Measurements from ENCODE around the gene M6PR. TPM values are rescaled to one million over a fixed set of nuclear protein-coding genes. Genes with fewer than 3 reads are reported as not detected.

M6PR gene
- total and polyA plus RNA-seq, 2 of the 13 experiments (the other 11 are each of a cell fraction or from before 2014, with no cell fraction given) = 98.2 to 127 TPM

DNA sequence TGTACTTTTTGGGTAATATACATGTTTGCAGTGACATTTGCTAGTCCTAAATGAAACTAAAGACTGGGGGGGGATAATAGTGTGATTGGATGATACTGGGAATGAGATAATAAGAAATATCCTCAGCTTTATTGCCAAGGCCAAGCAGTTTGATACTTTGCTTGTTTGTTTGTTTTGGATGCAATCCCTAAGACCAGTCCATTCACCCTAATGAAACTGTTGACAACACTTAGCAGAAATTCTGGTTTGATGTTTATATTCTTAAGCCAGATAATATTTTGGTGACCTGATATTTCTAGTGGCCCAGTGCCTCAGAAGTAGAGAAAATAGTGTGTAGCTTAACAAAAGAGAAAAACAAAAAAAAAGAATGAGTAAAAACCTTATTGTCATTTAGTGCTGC is 33.3 kb downstream of the M6PR start:
- CTCF ChIA-PET (ENCODE audit: low intra/inter-chr PET ratio, low total read pairs) = no interaction called here
- no TSS peak for BruUV-seq (replicated peaks)
- no peaks in the 10 kb centered on the region for H3K79me2 ChIP-seq (ENCODE audit: insufficient read depth, low read length)
- no peak overlapping the region for H2AFZ ChIP-seq (ENCODE audit: low read length)
- H3K27ac ChIP-seq (ENCODE audit: extremely low read length, insufficient read depth, low read length) = no peak overlapping the region
- TF ChIP-seq ZNF33A (CRISPR knock-in tag; IDR thresholded peaks at IDR 0.05; ENCODE audit: borderline replicate concordance) (no peak), RFX5 (IDR thresholded peaks at IDR 0.05; ENCODE audit: low read depth, low read length) (no peak), ZNF891 (CRISPR knock-in tag; IDR thresholded peaks at IDR 0.05) (no peak), BRD4 (CRISPR knock-in tag; IDR thresholded peaks at IDR 0.05) (no peak), ZFP41 (CRISPR knock-in tag; IDR thresholded peaks at IDR 0.05; ENCODE audit: borderline replicate concordance) (no peak), ZNF781 (CRISPR knock-in tag; IDR thresholded peaks at IDR 0.05; ENCODE audit: borderline replicate concordance, not compliant biosample characterization) (no peak), SP1 (IDR thresholded peaks at IDR 0.05) (no peak), SP1 (CRISPR knock-in tag; IDR thresholded peaks at IDR 0.05) (no peak), POLR2A (IDR thresholded peaks at IDR 0.05; ENCODE audit: insufficient read depth in 1 of 2, low read depth in 2 of 2, low read length in 2 of 2) (no peak), CENPT (CRISPR knock-in tag; IDR thresholded peaks at IDR 0.05; ENCODE audit: low read depth) (no peak), HNRNPK (IDR thresholded peaks at IDR 0.05; ENCODE audit: low read depth, low read length, poor library complexity, severe bottlenecking) (no peak), PRMT3 (CRISPR knock-in tag; IDR thresholded peaks at IDR 0.05; ENCODE audit: borderline replicate concordance, low read depth) (no peak), CBX5 (CRISPR knock-in tag; IDR thresholded peaks at IDR 0.05; ENCODE audit: borderline replicate concordance) (no peak), RBFOX2 (IDR thresholded peaks at IDR 0.05; ENCODE audit: low read depth, low read length) (no peak), ZNF550 (CRISPR knock-in tag; IDR thresholded peaks at IDR 0.05; ENCODE audit: borderline replicate concordance) (no peak), ZNF274 (CRISPR knock-in tag; IDR thresholded peaks at IDR 0.05) (no peak), FOXC1 (CRISPR knock-in tag; IDR thresholded peaks at IDR 0.05; ENCODE audit: borderline replicate concordance) (no peak)
- TF ChIP-seq, protein P1, sequence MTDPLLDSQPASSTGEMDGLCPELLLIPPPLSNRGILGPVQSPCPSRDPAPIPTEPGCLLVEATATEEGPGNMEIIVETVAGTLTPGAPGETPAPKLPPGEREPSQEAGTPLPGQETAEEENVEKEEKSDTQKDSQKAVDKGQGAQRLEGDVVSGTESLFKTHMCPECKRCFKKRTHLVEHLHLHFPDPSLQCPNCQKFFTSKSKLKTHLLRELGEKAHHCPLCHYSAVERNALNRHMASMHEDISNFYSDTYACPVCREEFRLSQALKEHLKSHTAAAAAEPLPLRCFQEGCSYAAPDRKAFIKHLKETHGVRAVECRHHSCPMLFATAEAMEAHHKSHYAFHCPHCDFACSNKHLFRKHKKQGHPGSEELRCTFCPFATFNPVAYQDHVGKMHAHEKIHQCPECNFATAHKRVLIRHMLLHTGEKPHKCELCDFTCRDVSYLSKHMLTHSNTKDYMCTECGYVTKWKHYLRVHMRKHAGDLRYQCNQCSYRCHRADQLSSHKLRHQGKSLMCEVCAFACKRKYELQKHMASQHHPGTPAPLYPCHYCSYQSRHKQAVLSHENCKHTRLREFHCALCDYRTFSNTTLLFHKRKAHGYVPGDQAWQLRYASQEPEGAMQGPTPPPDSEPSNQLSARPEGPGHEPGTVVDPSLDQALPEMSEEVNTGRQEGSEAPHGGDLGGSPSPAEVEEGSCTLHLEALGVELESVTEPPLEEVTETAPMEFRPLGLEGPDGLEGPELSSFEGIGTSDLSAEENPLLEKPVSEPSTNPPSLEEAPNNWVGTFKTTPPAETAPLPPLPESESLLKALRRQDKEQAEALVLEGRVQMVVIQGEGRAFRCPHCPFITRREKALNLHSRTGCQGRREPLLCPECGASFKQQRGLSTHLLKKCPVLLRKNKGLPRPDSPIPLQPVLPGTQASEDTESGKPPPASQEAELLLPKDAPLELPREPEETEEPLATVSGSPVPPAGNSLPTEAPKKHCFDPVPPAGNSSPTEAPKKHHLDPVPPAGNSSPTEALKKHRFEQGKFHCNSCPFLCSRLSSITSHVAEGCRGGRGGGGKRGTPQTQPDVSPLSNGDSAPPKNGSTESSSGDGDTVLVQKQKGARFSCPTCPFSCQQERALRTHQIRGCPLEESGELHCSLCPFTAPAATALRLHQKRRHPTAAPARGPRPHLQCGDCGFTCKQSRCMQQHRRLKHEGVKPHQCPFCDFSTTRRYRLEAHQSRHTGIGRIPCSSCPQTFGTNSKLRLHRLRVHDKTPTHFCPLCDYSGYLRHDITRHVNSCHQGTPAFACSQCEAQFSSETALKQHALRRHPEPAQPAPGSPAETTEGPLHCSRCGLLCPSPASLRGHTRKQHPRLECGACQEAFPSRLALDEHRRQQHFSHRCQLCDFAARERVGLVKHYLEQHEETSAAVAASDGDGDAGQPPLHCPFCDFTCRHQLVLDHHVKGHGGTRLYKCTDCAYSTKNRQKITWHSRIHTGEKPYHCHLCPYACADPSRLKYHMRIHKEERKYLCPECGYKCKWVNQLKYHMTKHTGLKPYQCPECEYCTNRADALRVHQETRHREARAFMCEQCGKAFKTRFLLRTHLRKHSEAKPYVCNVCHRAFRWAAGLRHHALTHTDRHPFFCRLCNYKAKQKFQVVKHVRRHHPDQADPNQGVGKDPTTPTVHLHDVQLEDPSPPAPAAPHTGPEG (CRISPR knock-in tag; IDR thresholded peaks at IDR 0.05) = no peak
- TF ChIP-seq, protein P2, sequence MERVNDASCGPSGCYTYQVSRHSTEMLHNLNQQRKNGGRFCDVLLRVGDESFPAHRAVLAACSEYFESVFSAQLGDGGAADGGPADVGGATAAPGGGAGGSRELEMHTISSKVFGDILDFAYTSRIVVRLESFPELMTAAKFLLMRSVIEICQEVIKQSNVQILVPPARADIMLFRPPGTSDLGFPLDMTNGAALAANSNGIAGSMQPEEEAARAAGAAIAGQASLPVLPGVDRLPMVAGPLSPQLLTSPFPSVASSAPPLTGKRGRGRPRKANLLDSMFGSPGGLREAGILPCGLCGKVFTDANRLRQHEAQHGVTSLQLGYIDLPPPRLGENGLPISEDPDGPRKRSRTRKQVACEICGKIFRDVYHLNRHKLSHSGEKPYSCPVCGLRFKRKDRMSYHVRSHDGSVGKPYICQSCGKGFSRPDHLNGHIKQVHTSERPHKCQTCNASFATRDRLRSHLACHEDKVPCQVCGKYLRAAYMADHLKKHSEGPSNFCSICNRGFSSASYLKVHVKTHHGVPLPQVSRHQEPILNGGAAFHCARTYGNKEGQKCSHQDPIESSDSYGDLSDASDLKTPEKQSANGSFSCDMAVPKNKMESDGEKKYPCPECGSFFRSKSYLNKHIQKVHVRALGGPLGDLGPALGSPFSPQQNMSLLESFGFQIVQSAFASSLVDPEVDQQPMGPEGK (CRISPR knock-in tag; IDR thresholded peaks at IDR 0.05) = no peak
- no peak overlapping the region for H3K9ac ChIP-seq (ENCODE audit: insufficient read depth, low read depth, low read length)
- H3K4me1 ChIP-seq (ENCODE audit: insufficient read depth, low read length) = peaks cover 27% of the 10 kb centered on the region
- no peak for FAIRE-seq
- no peak for ATAC-seq
- no peak overlapping the region for H3K4me3 ChIP-seq (replicated peaks in 1 of 3; ENCODE audit: insufficient read depth in 1 of 3, low read depth in 2 of 3, low read length in 3 of 3)
- no peaks in the 10 kb centered on the region; a peak in 1 of 5 replicates for H3K27me3 ChIP-seq (ENCODE audit: control insufficient read depth in 1 of 2, insufficient read depth in 2 of 2, low read length in 2 of 2)
- intact Hi-C loops (cut with micrococcal nuclease; ENCODE audit: unreplicated experiment) = no loop called here
- POLR2A ChIA-PET = no interaction called here
- in situ Hi-C loops (cut with HindIII; ENCODE audit: extremely low pct_ligation_motif_present, low pct_unique_long_range_greater_than_20kb) = no loop called here
- no peaks in the 10 kb centered on the region for H3K9me3 ChIP-seq (ENCODE audit: low read length)
- no peaks in the 10 kb centered on the region; a peak in 1 of 5 replicates for H3K36me3 ChIP-seq (replicated peaks in 1 of 2; ENCODE audit: control insufficient read depth in 1 of 2, insufficient read depth in 2 of 2, low read length in 2 of 2)
- 0 out of 2 replicates have a peak overlapping the region, but pooled peaks have one; percentile 93 for H3K4me2 ChIP-seq (ENCODE audit: low read depth, low read length)
- no peak for DNase-seq (ENCODE audit: low spot score)
- H4K20me1 ChIP-seq (ENCODE audit: insufficient read depth, low read length) = no peaks in the 10 kb centered on the region

All from HepG2 (cell line).